ENCODE measurements around the gene HCLS1.

HCLS1 gene

DNA sequence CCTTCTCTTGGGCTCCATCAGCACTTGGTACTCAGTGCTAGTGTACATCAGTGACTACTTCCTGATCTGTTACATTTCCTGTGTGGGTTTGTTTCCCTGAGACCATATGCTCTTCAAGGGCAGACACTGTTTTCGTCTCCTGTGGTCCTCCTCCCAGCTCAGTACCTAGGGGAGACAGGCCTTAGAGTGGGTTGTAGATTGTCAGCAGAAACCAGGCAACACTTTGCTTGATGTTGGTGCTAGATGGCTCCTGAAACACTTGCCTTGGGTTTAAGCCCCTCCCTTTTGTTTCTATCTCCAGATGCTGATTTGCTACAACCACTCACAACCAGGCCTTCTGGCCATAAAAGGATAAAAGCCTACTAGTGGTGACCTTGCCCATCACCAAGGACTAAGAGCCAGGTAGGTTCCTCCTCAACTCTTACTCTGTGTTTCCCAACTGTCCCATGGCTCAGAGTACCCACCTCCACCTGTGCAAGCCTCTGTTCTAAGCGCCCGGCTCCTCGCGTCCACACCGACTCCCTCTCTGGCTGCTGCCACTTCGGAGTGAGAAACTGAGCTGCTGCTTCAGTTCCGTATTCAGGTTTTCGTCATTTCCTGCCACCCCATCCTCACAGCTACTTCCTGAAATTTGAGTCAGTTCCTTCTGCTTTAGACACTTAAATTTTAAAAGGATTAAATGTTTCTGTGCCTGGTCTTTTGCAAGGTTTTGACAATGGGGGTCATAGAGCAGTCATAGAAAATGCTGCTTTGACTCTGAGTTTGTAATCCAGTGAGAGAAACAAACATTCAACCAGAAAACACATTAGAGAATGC, at the start of gene HCLS1:
Gene HCLS1 (minus strand): TSS at position 548 of the 816 bp plus-strand sequence. CDS start 2,556 bp downstream, outside the sequence.
- TF ChIP-seq CTCF (IDR thresholded peaks at IDR 0.05) = no peak

DNA sequence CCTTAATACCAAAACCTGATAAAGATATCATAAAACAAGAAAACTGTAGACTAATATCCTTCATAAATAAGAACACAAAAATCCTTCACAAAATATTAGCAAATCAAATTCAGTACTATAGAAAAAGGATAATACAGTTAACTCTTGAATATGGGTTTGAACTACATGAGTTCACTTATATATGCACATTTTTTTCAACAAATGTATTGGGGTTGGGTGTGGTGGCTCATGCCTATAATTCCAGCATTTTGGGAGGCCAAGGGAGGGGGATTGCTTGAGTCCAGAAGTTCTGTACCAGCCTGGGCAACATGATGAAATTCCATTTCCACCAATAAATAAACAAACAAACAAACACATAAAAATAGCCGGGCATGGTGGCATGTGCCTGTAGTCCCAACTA, 49.6 kb upstream of the HCLS1 start:
- TF ChIP-seq CTCF (IDR thresholded peaks at IDR 0.05) = no peak

DNA sequence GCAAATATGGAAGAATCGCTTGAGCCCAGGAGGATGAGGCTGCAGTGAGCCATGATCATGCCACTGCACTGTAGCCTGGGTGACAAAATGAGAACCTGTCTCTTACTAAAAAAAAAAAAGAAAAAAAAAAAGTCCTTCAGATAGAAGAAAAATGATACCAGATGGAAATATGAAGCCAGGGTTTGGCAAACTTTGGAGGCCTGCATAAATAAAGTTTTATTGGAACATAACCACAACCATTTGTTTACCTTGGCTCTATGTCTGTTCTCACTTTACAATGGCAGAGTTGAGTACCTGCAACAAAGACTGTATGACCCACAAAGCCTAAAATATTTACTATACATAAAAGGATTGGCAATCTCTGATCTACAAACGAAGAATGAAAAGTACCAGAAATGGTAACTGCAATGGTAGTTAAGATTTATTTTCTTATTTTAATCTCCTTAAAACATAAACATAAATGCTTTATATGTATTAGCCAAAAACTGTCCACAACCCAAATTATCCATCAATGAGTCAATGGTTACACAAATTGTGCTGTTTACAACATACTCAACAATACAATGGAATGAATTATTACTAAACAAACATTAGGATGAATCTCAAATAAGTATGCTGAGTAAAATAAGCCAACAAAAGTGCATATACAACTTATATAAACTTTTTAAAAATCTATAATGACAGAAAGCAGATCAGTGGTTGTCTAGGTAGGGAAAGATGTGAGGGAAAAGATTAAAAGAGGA, 47.0 kb upstream of the HCLS1 start:
- no peak for TF ChIP-seq CTCF (IDR thresholded peaks at IDR 0.05)

DNA sequence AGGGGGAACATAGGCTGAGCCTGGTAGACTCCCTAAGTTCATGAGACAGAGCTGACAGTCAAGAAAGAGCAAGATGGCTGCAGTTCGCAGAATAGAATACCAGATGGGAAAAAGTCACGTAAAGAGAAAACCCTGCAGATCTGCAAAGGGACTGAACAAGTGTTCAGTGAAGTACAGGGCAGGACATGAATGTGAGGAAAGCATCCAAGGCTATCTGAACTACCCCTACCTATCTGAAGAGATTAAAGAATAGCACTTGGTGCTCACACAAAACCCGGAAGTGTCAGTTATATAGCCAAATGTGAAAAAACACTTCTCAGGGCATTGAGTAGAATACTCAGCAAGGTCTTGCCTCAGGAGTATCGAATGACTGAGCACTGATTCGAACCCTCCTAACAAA, 44.8 kb upstream of the HCLS1 start:
- no peak for TF ChIP-seq CTCF (IDR thresholded peaks at IDR 0.05)

DNA sequence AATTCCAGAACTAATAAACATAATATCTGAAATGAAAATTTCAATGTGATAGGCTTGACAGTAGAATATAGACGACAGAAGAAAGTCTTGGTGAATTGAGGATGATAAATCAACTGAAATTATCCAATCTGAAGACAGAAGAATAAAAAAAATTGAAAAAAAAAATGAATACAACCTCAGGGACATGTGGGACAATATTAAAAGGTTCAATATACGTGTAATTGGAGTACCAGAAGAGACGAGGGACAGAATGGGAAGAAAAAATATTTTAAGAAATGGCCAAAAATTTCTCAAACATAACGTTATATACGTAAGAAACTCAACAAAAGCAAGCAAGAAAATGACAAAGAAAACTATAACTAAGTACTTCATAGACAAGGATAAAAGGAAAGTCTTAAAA, 43.3 kb upstream of the HCLS1 start:
- TF ChIP-seq CTCF (IDR thresholded peaks at IDR 0.05) = no peak

GRCh38 chr3:121698901-121699300, 38.2 kb upstream of the HCLS1 start:
- TF ChIP-seq CTCF (IDR thresholded peaks at IDR 0.05) = no peak

GRCh38 chr3:121698476-121698875, 37.8 kb upstream of the HCLS1 start:
- TF ChIP-seq CTCF (IDR thresholded peaks at IDR 0.05) = no peak

Measured in LNCAP (cell line).